ENCODE data around the gene HSPA1L.

DNA sequence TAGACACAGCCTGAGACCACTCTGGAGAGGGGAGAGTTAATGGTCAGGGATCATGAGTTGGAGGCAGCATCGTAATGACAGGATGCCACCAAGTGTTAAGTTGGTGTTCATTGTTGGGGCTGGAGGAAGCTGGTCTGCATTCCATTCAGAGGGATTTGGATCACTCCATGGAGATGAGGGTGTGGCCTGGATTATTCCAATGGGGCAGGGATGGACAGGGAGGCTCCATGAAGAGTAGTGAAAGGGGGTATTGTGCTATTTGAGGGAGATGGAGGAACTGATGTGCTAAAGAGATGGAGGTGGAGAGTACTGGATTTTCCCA is 51.5 kb downstream of the HSPA1L start:
- TF ChIP-seq EZH2 (IDR thresholded peaks at IDR 0.05; ENCODE audit: low read length, missing control alignments): no peak
- TF ChIP-seq, protein P1, sequence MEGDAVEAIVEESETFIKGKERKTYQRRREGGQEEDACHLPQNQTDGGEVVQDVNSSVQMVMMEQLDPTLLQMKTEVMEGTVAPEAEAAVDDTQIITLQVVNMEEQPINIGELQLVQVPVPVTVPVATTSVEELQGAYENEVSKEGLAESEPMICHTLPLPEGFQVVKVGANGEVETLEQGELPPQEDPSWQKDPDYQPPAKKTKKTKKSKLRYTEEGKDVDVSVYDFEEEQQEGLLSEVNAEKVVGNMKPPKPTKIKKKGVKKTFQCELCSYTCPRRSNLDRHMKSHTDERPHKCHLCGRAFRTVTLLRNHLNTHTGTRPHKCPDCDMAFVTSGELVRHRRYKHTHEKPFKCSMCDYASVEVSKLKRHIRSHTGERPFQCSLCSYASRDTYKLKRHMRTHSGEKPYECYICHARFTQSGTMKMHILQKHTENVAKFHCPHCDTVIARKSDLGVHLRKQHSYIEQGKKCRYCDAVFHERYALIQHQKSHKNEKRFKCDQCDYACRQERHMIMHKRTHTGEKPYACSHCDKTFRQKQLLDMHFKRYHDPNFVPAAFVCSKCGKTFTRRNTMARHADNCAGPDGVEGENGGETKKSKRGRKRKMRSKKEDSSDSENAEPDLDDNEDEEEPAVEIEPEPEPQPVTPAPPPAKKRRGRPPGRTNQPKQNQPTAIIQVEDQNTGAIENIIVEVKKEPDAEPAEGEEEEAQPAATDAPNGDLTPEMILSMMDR (conservative IDR thresholded peaks at IDR 0.05 in 1 of 2, IDR thresholded peaks at IDR 0.05 in 1 of 2; ENCODE audit: low read depth in 1 of 2, low read length in 2 of 2): no peak
